ENCODE results near the gene SPEG. TPM values are rescaled to one million over a fixed set of nuclear protein-coding genes. Genes with fewer than 3 reads are reported as not detected.
A peak's percentile ranks its signal among the peaks of the same experiment; 100 is the strongest.

Gene SPEG
- total and polyA plus RNA-seq, 2 of the 13 experiments (the other 11 are each of a cell fraction or from before 2014, with no cell fraction given) = 0.18 to 0.24 TPM

DNA sequence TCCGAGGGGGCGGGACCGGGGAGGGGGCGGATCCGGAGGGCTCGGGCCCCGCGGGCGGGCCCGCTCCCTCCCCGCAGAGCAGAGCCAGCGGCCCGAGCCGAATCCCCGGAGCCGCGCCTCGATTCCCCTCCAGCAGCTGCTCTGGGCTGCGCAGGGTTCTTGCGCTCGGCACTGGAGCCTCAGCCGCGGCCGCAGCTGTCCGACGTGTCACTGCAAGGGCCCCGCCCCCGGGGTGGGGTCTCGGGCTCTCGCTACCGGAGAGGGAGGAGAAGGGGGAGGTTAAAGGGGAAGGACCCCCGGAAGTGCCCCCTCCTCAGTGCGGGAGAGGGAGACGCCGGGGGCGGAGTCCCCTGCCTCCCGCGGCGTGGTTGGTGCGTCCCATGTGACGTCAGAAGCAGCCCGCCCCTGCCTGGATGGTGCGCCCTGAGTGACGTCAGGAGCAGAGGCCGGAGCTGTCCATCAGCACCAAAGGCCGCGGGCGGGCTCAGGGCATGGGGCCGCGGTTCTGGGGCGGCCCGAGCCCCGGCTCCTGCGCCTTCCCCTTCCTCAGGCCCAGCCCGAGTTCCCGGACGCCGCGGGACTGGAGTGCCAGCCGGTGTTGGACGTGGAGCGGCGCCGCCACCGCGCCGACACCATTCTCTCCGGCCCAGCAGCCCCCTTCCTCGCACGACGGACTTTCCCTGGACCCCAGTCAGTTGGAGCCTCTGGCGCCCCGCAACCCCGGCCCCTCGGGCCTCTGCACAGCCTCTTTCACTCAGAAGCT lies 109.1 kb downstream of the SPEG start, which contains the start of the genes CHPF and TMEM198 (continued):
- TF ChIP-seq ZNF597 (CRISPR knock-in tag; IDR thresholded peaks at IDR 0.05) = no peak
- TF ChIP-seq ZNF431 (CRISPR knock-in tag; IDR thresholded peaks at IDR 0.05; ENCODE audit: borderline replicate concordance, low read depth) = no peak; the same call in 1 of the 2 replicates
- peak; percentile 71; the same call in 1 of the 2 replicates for TF ChIP-seq HES4 (CRISPR knock-in tag; IDR thresholded peaks at IDR 0.05; ENCODE audit: borderline replicate concordance)
- TF ChIP-seq HMG20A (CRISPR knock-in tag; IDR thresholded peaks at IDR 0.05; ENCODE audit: borderline replicate concordance) = peak; percentile 53; the same call in 1 of the 2 replicates
- peak; percentile 59; the same call in 1 of the 2 replicates for TF ChIP-seq ZFAT (CRISPR knock-in tag; conservative IDR thresholded peaks at IDR 0.05)
- TF ChIP-seq SKIL (CRISPR knock-in tag; IDR thresholded peaks at IDR 0.05; ENCODE audit: borderline replicate concordance) = no peak
- TF ChIP-seq KLF16 (CRISPR knock-in tag; IDR thresholded peaks at IDR 0.05) = peak in 1 of 2 experiments; percentile 93; a peak in 2 of 4 replicates
- TF ChIP-seq, protein P1, sequence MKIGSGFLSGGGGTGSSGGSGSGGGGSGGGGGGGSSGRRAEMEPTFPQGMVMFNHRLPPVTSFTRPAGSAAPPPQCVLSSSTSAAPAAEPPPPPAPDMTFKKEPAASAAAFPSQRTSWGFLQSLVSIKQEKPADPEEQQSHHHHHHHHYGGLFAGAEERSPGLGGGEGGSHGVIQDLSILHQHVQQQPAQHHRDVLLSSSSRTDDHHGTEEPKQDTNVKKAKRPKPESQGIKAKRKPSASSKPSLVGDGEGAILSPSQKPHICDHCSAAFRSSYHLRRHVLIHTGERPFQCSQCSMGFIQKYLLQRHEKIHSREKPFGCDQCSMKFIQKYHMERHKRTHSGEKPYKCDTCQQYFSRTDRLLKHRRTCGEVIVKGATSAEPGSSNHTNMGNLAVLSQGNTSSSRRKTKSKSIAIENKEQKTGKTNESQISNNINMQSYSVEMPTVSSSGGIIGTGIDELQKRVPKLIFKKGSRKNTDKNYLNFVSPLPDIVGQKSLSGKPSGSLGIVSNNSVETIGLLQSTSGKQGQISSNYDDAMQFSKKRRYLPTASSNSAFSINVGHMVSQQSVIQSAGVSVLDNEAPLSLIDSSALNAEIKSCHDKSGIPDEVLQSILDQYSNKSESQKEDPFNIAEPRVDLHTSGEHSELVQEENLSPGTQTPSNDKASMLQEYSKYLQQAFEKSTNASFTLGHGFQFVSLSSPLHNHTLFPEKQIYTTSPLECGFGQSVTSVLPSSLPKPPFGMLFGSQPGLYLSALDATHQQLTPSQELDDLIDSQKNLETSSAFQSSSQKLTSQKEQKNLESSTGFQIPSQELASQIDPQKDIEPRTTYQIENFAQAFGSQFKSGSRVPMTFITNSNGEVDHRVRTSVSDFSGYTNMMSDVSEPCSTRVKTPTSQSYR (CRISPR knock-in tag; IDR thresholded peaks at IDR 0.05; ENCODE audit: borderline replicate concordance) = peak; percentile 56; the same call in 1 of the 2 replicates
- TF ChIP-seq NFYB (CRISPR knock-in tag; IDR thresholded peaks at IDR 0.05) = peak; percentile 82
- no peak; the same call in 1 of the 2 replicates for TF ChIP-seq TRAFD1 (CRISPR knock-in tag; IDR thresholded peaks at IDR 0.05; ENCODE audit: borderline replicate concordance)
- TF ChIP-seq WIZ (CRISPR knock-in tag; IDR thresholded peaks at IDR 0.05) = peak; percentile 95; the same call in 1 of the 2 replicates
- no peak; the same call in none of the 2 replicates for TF ChIP-seq ZNF441 (CRISPR knock-in tag; IDR thresholded peaks at IDR 0.05; ENCODE audit: borderline replicate concordance)
- TF ChIP-seq ZNF3 (CRISPR knock-in tag; IDR thresholded peaks at IDR 0.05) = no peak
- no peak; the same call in none of the 2 replicates for TF ChIP-seq HIC2 (CRISPR knock-in tag; IDR thresholded peaks at IDR 0.05; ENCODE audit: low read depth)
- TF ChIP-seq ZNF674 (CRISPR knock-in tag; IDR thresholded peaks at IDR 0.05; ENCODE audit: low read depth) = 0 out of 2 replicates have a peak, but pooled peaks have one; percentile 31
- TF ChIP-seq, protein P2, sequence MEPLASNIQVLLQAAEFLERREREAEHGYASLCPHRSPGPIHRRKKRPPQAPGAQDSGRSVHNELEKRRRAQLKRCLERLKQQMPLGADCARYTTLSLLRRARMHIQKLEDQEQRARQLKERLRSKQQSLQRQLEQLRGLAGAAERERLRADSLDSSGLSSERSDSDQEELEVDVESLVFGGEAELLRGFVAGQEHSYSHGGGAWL (CRISPR knock-in tag; IDR thresholded peaks at IDR 0.05) = 0 out of 2 replicates have a peak, but pooled peaks have one; percentile 44
- no peak for TF ChIP-seq NR3C1 (CRISPR knock-in tag; IDR thresholded peaks at IDR 0.05)
